ENCODE results near the gene ELN. TPM values are rescaled to one million over a fixed set of nuclear protein-coding genes. Genes with fewer than 3 reads are reported as not detected.

Gene ELN
- total RNA-seq, 4 donors from 2014 or later = 29.0 to 65.7 (median 50.8) TPM

DNA sequence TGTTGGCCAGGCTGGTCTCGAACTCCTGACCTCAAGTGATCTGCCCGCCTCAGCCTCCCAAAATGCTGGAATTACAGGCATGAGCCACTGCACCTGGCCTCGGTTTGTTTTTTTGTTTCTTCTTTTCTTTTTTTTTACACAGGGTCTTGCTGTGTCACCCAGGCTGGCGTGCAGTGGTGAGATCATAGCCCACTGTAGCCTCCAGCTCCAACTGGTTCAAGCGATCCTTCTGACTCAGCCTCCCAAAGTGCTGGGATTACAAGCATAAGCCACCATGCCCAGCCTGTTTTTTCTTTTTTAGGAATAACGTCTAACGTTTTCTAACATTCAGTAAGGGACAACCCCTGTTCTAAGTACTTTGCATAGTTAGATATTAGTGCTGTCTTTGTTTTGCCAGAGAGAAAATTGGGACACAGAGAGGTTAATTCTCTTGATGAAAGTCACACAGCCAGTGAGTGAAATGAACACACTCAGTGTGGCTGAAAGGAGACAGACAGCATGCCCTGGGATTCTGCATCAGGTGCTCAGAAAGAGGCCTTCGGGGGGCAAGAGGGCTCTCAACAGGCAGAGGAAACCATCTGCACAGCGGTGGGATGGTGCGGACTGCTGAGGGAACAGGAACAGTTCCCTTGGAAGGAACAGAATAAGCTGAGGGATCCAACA lies 59.9 kb downstream of the ELN start:
- Histone ChIP-seq H3K36me3 (no peaks in the 10 kb centered on the region), H3K9me3 (no peaks in the 10 kb centered on the region), H3K27ac (no peak overlapping the region), H3K27me3 (no peaks in the 10 kb centered on the region), H3K4me1 (peaks cover 13 to 30% of the 10 kb centered on the region in 2 donors), H3K4me3 (replicated peaks in 1 of 3) (no peak overlapping the region)
- intact Hi-C loops (cut with DNase I) = no loop called here
- WGBS, 2 donors = 95 to 97% methylated on average over 10 of the region's 10 CpGs
- no peak for DNase-seq
- no peak for TF ChIP-seq POLR2A (IDR thresholded peaks at IDR 0.05)
- TF ChIP-seq CTCF (IDR thresholded peaks at IDR 0.05) = no peak

- H3K27me3 ChIP-seq = no peaks in the 10 kb centered on the region
- peak overlapping the region in 2 of 3 donors; percentile 63 to 80 for H3K27ac ChIP-seq
- no peak for DNase-seq
- H3K4me3 ChIP-seq (replicated peaks in 1 of 3) = no peak overlapping the region
- no peaks in the 10 kb centered on the region for H3K36me3 ChIP-seq
- no peak for TF ChIP-seq CTCF (IDR thresholded peaks at IDR 0.05)
- TF ChIP-seq POLR2A (IDR thresholded peaks at IDR 0.05) = no peak
- 50 to 86% methylated on average over 7 of the region's 13 CpGs for WGBS, 2 donors
- H3K9me3 ChIP-seq = no peaks in the 10 kb centered on the region
- peaks cover 11 to 31% of the 10 kb centered on the region in 2 donors for H3K4me1 ChIP-seq
- intact Hi-C loops (cut with DNase I) = no loop called here
Observed at GRCh38 chr7:74092321-74092963, 64.5 kb downstream of the ELN start.

DNA sequence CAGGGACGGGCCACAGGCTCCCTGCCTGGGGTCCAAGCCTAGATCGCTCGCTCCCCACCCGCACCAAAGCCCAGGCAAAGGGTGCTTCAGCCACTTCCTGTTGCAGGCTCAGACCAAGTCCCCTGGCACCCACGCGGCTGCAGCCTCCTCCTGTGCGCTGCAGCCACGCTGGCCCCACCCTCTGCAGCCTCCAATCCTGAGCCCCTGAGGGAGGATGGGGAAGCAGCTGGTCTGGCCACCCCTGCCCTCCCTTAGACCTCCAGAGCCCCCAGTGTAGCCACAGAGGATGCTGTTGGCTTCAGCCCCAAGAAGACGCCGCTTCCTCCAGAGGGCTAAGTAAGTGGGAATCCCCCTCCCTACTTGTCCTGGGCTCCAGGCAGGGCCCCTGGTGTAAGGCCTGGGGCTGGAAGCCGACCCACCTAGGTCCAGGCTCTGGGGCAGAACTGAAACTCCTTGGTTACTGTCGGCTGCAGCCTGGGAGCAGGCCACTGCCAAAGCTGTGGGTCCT lies 65.0 kb downstream of the ELN start:
- intact Hi-C loops (cut with DNase I) = no loop called here
- DNase-seq = peak in 1 of 2 donors; percentile 14
- Histone ChIP-seq H3K9me3 (no peaks in the 10 kb centered on the region), H3K4me1 (peaks cover 11 to 31% of the 10 kb centered on the region in 2 donors), H3K27me3 (no peaks in the 10 kb centered on the region), H3K27ac (peak overlapping the region; percentile 15 to 80 (median 63)), H3K36me3 (no peaks in the 10 kb centered on the region), H3K4me3 (replicated peaks in 1 of 3) (no peak overlapping the region)
- 50 to 78% methylated on average over 2 to 7 of the region's 12 CpGs for WGBS, 2 donors
- TF ChIP-seq CTCF (IDR thresholded peaks at IDR 0.05) (no peak), POLR2A (IDR thresholded peaks at IDR 0.05) (no peak)

DNA sequence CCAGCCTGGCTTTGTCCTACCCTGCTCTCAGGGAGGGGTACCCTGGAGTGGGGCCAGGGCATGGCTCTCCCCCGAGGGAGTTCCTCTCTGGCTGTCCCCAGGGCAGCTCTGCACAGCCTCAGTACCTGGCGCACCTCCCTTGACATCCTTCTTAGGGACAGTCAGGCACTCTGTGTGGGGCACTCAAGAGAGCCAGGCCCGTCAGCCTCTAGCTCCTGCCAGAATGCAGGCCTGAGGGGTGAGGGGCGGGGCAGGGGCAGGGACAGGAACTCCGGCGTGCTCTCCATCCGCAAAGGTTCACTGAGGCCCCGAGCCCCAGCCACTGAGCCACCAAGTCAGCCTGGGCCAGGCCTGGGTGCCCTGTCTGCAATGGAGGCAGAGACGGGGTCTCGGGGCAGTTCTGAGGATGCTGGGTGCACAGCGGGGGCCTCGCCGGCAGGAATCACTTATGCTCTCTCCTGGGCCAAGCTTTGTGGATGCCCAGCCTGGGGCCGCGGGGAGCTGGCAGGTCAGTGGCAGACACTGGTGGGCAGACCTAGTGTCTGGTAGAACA lies 65.8 kb downstream of the ELN start:
- H3K9me3 ChIP-seq = no peaks in the 10 kb centered on the region
- H3K4me3 ChIP-seq (replicated peaks in 1 of 3) = peak overlapping the region in 1 of 3 donors; percentile 15
- no peaks in the 10 kb centered on the region for H3K36me3 ChIP-seq
- WGBS, 2 donors = 27 to 29% methylated on average over 7 to 13 of the region's 15 CpGs
- H3K27me3 ChIP-seq = no peaks in the 10 kb centered on the region
- intact Hi-C loops (cut with DNase I) = no loop called here
- peak overlapping the region; percentile 52 to 80 (median 63) for H3K27ac ChIP-seq
- no peak for TF ChIP-seq CTCF (IDR thresholded peaks at IDR 0.05)
- TF ChIP-seq POLR2A (IDR thresholded peaks at IDR 0.05) = no peak
- H3K4me1 ChIP-seq = peaks cover 11 to 31% of the 10 kb centered on the region in 2 donors
- DNase-seq = peak; percentile 48 to 58

All from thyroid gland (tissue), 4 donors.